Cardiac fibroblast (primary cell): ENCODE measurements around the gene LGALS3BP.
A peak's percentile ranks its signal among the peaks of the same experiment; 100 is the strongest.

Experiments
- DNase-seq, 2 donors: peaks; one replicate each; pipeline versions ENCODE4 v3.0.0 to v3.0.0-alpha.2; 2010; ENCODE audit warnings: low read depth in 2 of 2
- H3K4me3 ChIP-seq, 2 donors: replicated peaks in 1 of 2; 1 replicate in 1 of 2; 2 replicates in 1 of 2; pipeline ENCODE4 v1.5.1; 2011; ENCODE audit warnings: low read depth in 2 of 2, low read length in 2 of 2, mild to moderate bottlenecking in 2 of 2, moderate library complexity in 1 of 2
- CTCF ChIP-seq: IDR thresholded peaks from one replicate; pipeline ENCODE4 v1.5.1; 2011; ENCODE audit warnings: low read depth, mild to moderate bottlenecking, low read length, inconsistent platforms

The LGALS3BP gene

GRCh38 chr17:78996781-78997201, 17.1 kb upstream of the LGALS3BP start:
- no peak overlapping the region for H3K4me3 ChIP-seq

GRCh38 chr17:78995761-78996451, 16.2 kb upstream of the LGALS3BP start:
- no peak overlapping the region for H3K4me3 ChIP-seq
- TF ChIP-seq CTCF: no peak
- no peak for DNase-seq

More at GRCh38 chr17:78996781-78997201, 17.1 kb upstream of the LGALS3BP start:
- no peak for DNase-seq
- TF ChIP-seq CTCF: no peak

- no peak for DNase-seq
- no peak for TF ChIP-seq CTCF
- no peak overlapping the region for H3K4me3 ChIP-seq
Measured at GRCh38 chr17:78995022-78995760, 15.5 kb upstream of the LGALS3BP start.

- no peak overlapping the region for H3K4me3 ChIP-seq
- no peak for DNase-seq
- TF ChIP-seq CTCF: no peak
Measured at GRCh38 chr17:78993981-78994671, 14.4 kb upstream of the LGALS3BP start.

- H3K4me3 ChIP-seq: no peak overlapping the region
- TF ChIP-seq CTCF: peak; percentile 76
- peak; percentile 65 for DNase-seq
Measured at GRCh38 chr17:78993241-78993956, 13.7 kb upstream of the LGALS3BP start.

- no peak overlapping the region for H3K4me3 ChIP-seq
- DNase-seq: no peak
- TF ChIP-seq CTCF: no peak
Measured at GRCh38 chr17:78992542-78993212, 13.0 kb upstream of the LGALS3BP start.
